DOHH2 (cell line): ENCODE results near the gene COX10.
"Not testable (repeated sequence)": the region's sequence is repeated elsewhere in the genome, so short reads cannot be mapped to it uniquely, and the experiment has no call there.

ENCODE experiments used
- H3F3A ChIP-seq: fragments of 200-600 bp; sonication (generic), shearing (Covaris generic); 2 replicates; pipeline ENCODE4 v1.6.0; 2016; ENCODE audit warnings: antibody characterized with exemption, mild to moderate bottlenecking; ENCODE audit not compliant: control insufficient read depth, insufficient read depth
- H3K27ac ChIP-seq: fragments of 200-600 bp; sonication (generic); 2 replicates; pipeline ENCODE4 v1.5.1; 2014; ENCODE audit warnings: low read depth, mild to moderate bottlenecking, low read length, moderate library complexity
- H3K27me3 ChIP-seq: fragments of 200-600 bp; sonication (generic); 2 replicates; pipeline ENCODE4 v1.6.1; 2014; ENCODE audit warnings: mild to moderate bottlenecking, low read length, mixed read lengths; ENCODE audit not compliant: control insufficient read depth
- H3K36me3 ChIP-seq: fragments of 200-600 bp; sonication (generic); 2 replicates; pipeline ENCODE4 v1.6.1; 2014; ENCODE audit warnings: mild to moderate bottlenecking, low read length, moderate library complexity, mixed read lengths; ENCODE audit not compliant: control insufficient read depth
- H3K4me1 ChIP-seq: fragments of 200-600 bp; sonication (generic); 2 replicates; pipeline ENCODE4 v1.6.1; 2014; ENCODE audit warnings: mild to moderate bottlenecking, low read length, mixed read lengths; ENCODE audit not compliant: control insufficient read depth
- H3K4me2 ChIP-seq: fragments of 200-600 bp; sonication (generic); 2 replicates; pipeline ENCODE4 v1.6.0; 2014; ENCODE audit warnings: mild to moderate bottlenecking, low read length, moderate library complexity
- H3K4me3 ChIP-seq: fragments of 200-600 bp; sonication (generic); 2 replicates; pipeline ENCODE4 v1.5.1; 2014; ENCODE audit warnings: mild to moderate bottlenecking, low read length, mixed read lengths
- H3K79me2 ChIP-seq: fragments of 200-600 bp; sonication (generic); 2 replicates; pipeline ENCODE4 v1.6.1; 2014; ENCODE audit warnings: mild to moderate bottlenecking, low read length, mixed read lengths; ENCODE audit not compliant: control insufficient read depth
- H3K9me2 ChIP-seq: fragments of 200-600 bp; sonication (generic); replicated peaks from 2 replicates; pipeline ENCODE4 v1.6.1; 2014; ENCODE audit warnings: mild to moderate bottlenecking, low read length, mixed read lengths; ENCODE audit not compliant: control insufficient read depth
- H3K9me3 ChIP-seq: fragments of 200-600 bp; sonication (generic); 2 replicates; pipeline ENCODE4 v1.6.1; 2014; ENCODE audit warnings: antibody characterized with exemption, low read length, mixed read lengths; ENCODE audit not compliant: control insufficient read depth, insufficient read depth
- H4K20me1 ChIP-seq: fragments of 200-600 bp; sonication (generic); 2 replicates; pipeline ENCODE4 v1.6.0; 2014; ENCODE audit warnings: low read depth, mild to moderate bottlenecking, antibody characterized with exemption, low read length, moderate library complexity; ENCODE audit not compliant: control insufficient read depth, insufficient read depth
- CTCF ChIP-seq: fragments of 200-600 bp; sonication (generic); IDR thresholded peaks from one replicate; pipeline ENCODE4 v1.5.1; 2014; ENCODE audit warnings: antibody characterized with exemption, mild to moderate bottlenecking, low read depth, low read length; ENCODE audit not compliant: poor library complexity, severe bottlenecking
- EZH2phosphoT487 ChIP-seq: fragments of 200-600 bp; sonication (generic); IDR thresholded peaks from 2 replicates; pipeline ENCODE4 v1.6.1; 2017; ENCODE audit warnings: borderline replicate concordance, mild to moderate bottlenecking, antibody characterized with exemption, low read length, moderate library complexity, mixed read lengths

COX10 gene

GRCh38 chr17:14168582-14168981 is 99.3 kb downstream of the COX10 start:
- TF ChIP-seq EZH2phosphoT487 (no peak), CTCF (no peak)

GRCh38 chr17:14169287-14169686 is 100.0 kb downstream of the COX10 start:
- H3K36me3 ChIP-seq: no peaks in the 10 kb centered on the region
- H3K4me1 ChIP-seq: no peaks in the 10 kb centered on the region
- TF ChIP-seq EZH2phosphoT487 (no peak), CTCF (no peak)
- no peak overlapping the region for H3K4me2 ChIP-seq
- no peaks in the 10 kb centered on the region for H3K79me2 ChIP-seq
- no peaks in the 10 kb centered on the region for H4K20me1 ChIP-seq
- H3K9me3 ChIP-seq: peaks cover 17% of the 10 kb centered on the region; the same call in 1 of the 2 replicates
- H3K27me3 ChIP-seq: no peaks in the 10 kb centered on the region
- H3K27ac ChIP-seq: no peak overlapping the region
- H3K4me3 ChIP-seq: no peak overlapping the region
- H3F3A ChIP-seq: no peaks in the 10 kb centered on the region
- no peaks in the 10 kb centered on the region for H3K9me2 ChIP-seq

More at GRCh38 chr17:14168582-14168981, 99.3 kb downstream of the COX10 start:
- Histone ChIP-seq H3K27ac (no peak overlapping the region), H3K36me3 (no peaks in the 10 kb centered on the region), H3K9me3 (peaks cover 17% of the 10 kb centered on the region; the same call in 1 of the 2 replicates), H3K4me1 (no peaks in the 10 kb centered on the region), H3K9me2 (no peaks in the 10 kb centered on the region), H3K79me2 (no peaks in the 10 kb centered on the region), H3K27me3 (no peaks in the 10 kb centered on the region), H3K4me2 (no peak overlapping the region), H3F3A (no peaks in the 10 kb centered on the region), H3K4me3 (no peak overlapping the region), H4K20me1 (no peaks in the 10 kb centered on the region)

- Histone ChIP-seq H3K4me3 (no peak overlapping the region), H3K36me3 (no peaks in the 10 kb centered on the region), H3F3A (no peaks in the 10 kb centered on the region), H3K9me2 (no peaks in the 10 kb centered on the region), H3K4me1 (no peaks in the 10 kb centered on the region), H3K79me2 (no peaks in the 10 kb centered on the region), H3K27ac (no peak overlapping the region), H3K4me2 (no peak overlapping the region), H3K27me3 (no peaks in the 10 kb centered on the region), H4K20me1 (no peaks in the 10 kb centered on the region), H3K9me3 (peaks cover 17% of the 10 kb centered on the region; the same call in 1 of the 2 replicates)
- TF ChIP-seq EZH2phosphoT487 (no peak), CTCF (no peak)
These were observed 100.6 kb downstream of the COX10 start for GRCh38 chr17:14169901-14170300.

GRCh38 chr17:14176989-14177388 is 107.7 kb downstream of the COX10 start:
- not testable (repeated sequence) for H3K27ac ChIP-seq, H3K4me2 ChIP-seq, H3K36me3 ChIP-seq, H3K27me3 ChIP-seq, H3K4me1 ChIP-seq, H3K9me2 ChIP-seq, H3K4me3 ChIP-seq, H3K79me2 ChIP-seq, H3K9me3 ChIP-seq, H3F3A ChIP-seq, H4K20me1 ChIP-seq

GRCh38 chr17:14177801-14178200 is 108.5 kb downstream of the COX10 start:
- not testable (repeated sequence) for H3K9me2 ChIP-seq, H3K4me3 ChIP-seq, H3K27me3 ChIP-seq, H4K20me1 ChIP-seq, H3K9me3 ChIP-seq, H3F3A ChIP-seq, H3K27ac ChIP-seq, H3K4me2 ChIP-seq, H3K79me2 ChIP-seq, H3K36me3 ChIP-seq, H3K4me1 ChIP-seq

- not testable (repeated sequence) for H3K9me3 ChIP-seq, H3K27ac ChIP-seq, H4K20me1 ChIP-seq, H3K9me2 ChIP-seq, H3K36me3 ChIP-seq, H3F3A ChIP-seq, H3K4me2 ChIP-seq, H3K79me2 ChIP-seq, H3K27me3 ChIP-seq, H3K4me1 ChIP-seq, H3K4me3 ChIP-seq
These were observed 110.6 kb downstream of the COX10 start for GRCh38 chr17:14179951-14180350.
